ENCODE measurements around the gene ADAM10. TPM values are rescaled to one million over a fixed set of nuclear protein-coding genes. Genes with fewer than 3 reads are reported as not detected.
"Not testable (repeated sequence)": the region's sequence is repeated elsewhere in the genome, so short reads cannot be mapped to it uniquely, and the experiment has no call there.

The ADAM10 gene
- total RNA-seq, 1 donor from 2014 or later: 273 TPM

GRCh38 chr15:58632789-58633188 is 116.7 kb downstream of the ADAM10 start:
- ATAC-seq: no peak
- no peak for DNase-seq (ENCODE audit: low spot score)
- intact Hi-C loops (cut with DNase I): no loop called here

- DNase-seq (ENCODE audit: low spot score) (no peak), ATAC-seq (no peak)
- intact Hi-C loops (cut with DNase I): no loop called here
Measured at GRCh38 chr15:58631319-58631718, 118.2 kb downstream of the ADAM10 start.

GRCh38 chr15:58629625-58630024 is 119.9 kb downstream of the ADAM10 start:
- no peak for ATAC-seq
- intact Hi-C loops (cut with DNase I): no loop called here
- DNase-seq (ENCODE audit: low spot score): no peak

- DNase-seq (ENCODE audit: low spot score) (no peak), ATAC-seq (peak; percentile 59)
- intact Hi-C loops (cut with DNase I): no loop called here
Measured at GRCh38 chr15:58628206-58628947, 121.1 kb downstream of the ADAM10 start.

GRCh38 chr15:58627701-58628100 is 121.8 kb downstream of the ADAM10 start:
- intact Hi-C loops (cut with DNase I): no loop called here
- no peak for ATAC-seq

GRCh38 chr15:58627046-58627445 is 122.5 kb downstream of the ADAM10 start:
- ATAC-seq (no peak), DNase-seq (ENCODE audit: low spot score) (no peak)
- intact Hi-C loops (cut with DNase I): no loop called here

More at GRCh38 chr15:58627701-58628100, 121.8 kb downstream of the ADAM10 start:
- DNase-seq (ENCODE audit: low spot score): no peak

- DNase-seq (ENCODE audit: low spot score) (no peak), ATAC-seq (no peak)
- intact Hi-C loops (cut with DNase I): no loop called here
Measured at GRCh38 chr15:58626378-58626777, 123.1 kb downstream of the ADAM10 start.

GRCh38 chr15:58622877-58623276 is 126.6 kb downstream of the ADAM10 start:
- intact Hi-C loops (cut with DNase I): no loop called here
- DNase-seq (ENCODE audit: low spot score): no peak
- no peak for ATAC-seq

- ATAC-seq; DNase-seq (ENCODE audit: low spot score); intact Hi-C loops (cut with DNase I): not testable (repeated sequence)
Measured at GRCh38 chr15:58620268-58620667, 129.2 kb downstream of the ADAM10 start.

GRCh38 chr15:58616171-58616570 is 133.3 kb downstream of the ADAM10 start:
- intact Hi-C loops (cut with DNase I): no loop called here
- no peak for ATAC-seq
- no peak for DNase-seq (ENCODE audit: low spot score)

- DNase-seq (ENCODE audit: low spot score) (no peak), ATAC-seq (no peak)
- intact Hi-C loops (cut with DNase I): no loop called here
Measured at GRCh38 chr15:58611731-58612676, 137.5 kb downstream of the ADAM10 start.

GRCh38 chr15:58608711-58609110 is 140.8 kb downstream of the ADAM10 start:
- no peak for DNase-seq (ENCODE audit: low spot score)
- intact Hi-C loops (cut with DNase I): no loop called here
- ATAC-seq: no peak

GRCh38 chr15:58608129-58608590 is 141.3 kb downstream of the ADAM10 start:
- intact Hi-C loops (cut with DNase I): no loop called here
- no peak for DNase-seq (ENCODE audit: low spot score)
- no peak for ATAC-seq

GRCh38 chr15:58606577-58607080 is 142.9 kb downstream of the ADAM10 start:
- DNase-seq (ENCODE audit: low spot score) (no peak), ATAC-seq (no peak)
- intact Hi-C loops (cut with DNase I): no loop called here

GRCh38 chr15:58605931-58606530 is 143.5 kb downstream of the ADAM10 start:
- intact Hi-C loops (cut with DNase I): no loop called here
- no peak for ATAC-seq
- DNase-seq (ENCODE audit: low spot score): no peak

GRCh38 chr15:58604455-58604923 is 145.0 kb downstream of the ADAM10 start:
- ATAC-seq (no peak), DNase-seq (ENCODE audit: low spot score) (no peak)
- intact Hi-C loops (cut with DNase I): no loop called here

- DNase-seq (ENCODE audit: low spot score); intact Hi-C loops (cut with DNase I); ATAC-seq: not testable (repeated sequence)
Measured at GRCh38 chr15:58603927-58604326, 145.6 kb downstream of the ADAM10 start.

- intact Hi-C loops (cut with DNase I): no loop called here
- ATAC-seq: no peak
Measured at GRCh38 chr15:58602823-58603222, 146.7 kb downstream of the ADAM10 start.

GRCh38 chr15:58598829-58599210 is 150.7 kb downstream of the ADAM10 start:
- ATAC-seq (no peak), DNase-seq (ENCODE audit: low spot score) (no peak)
- intact Hi-C loops (cut with DNase I): no loop called here

More at GRCh38 chr15:58602823-58603222, 146.7 kb downstream of the ADAM10 start:
- DNase-seq (ENCODE audit: low spot score): no peak
